H1 (cell line): Measurements from ENCODE around the gene NPIPA7.
"Not testable (repeated sequence)": the region's sequence is repeated elsewhere in the genome, so short reads cannot be mapped to it uniquely, and the experiment has no call there.

Source experiments
- BRCA1 ChIP-seq: IDR thresholded peaks from 2 replicates; pipeline ENCODE4 v1.6.1; 2012; ENCODE audit warnings: low read depth, low read length, improper control_type of control experiment
- CBX8 ChIP-seq: fragments of 300-800, 300-1000 bp; sonication (generic); IDR thresholded peaks from 2 replicates; pipeline ENCODE4 v1.7.1; 2016; ENCODE audit warnings: low read depth, low read length, borderline replicate concordance
- EZH2 ChIP-seq: fragments of 200-600 bp; sonication (generic); IDR thresholded peaks from 2 replicates; pipeline ENCODE4 v1.7.1; 2012; ENCODE audit warnings: low read depth, mild to moderate bottlenecking, moderate library complexity, low read length, inconsistent platforms; ENCODE audit not compliant: severe bottlenecking
- GTF2F1 ChIP-seq: IDR thresholded peaks from 2 replicates; pipeline ENCODE4 v1.6.1; 2012; ENCODE audit warnings: low read depth, low read length, improper control_type of control experiment, borderline replicate concordance
- POLR2A ChIP-seq, 2 experiments: IDR thresholded peaks; 1 replicate in 1 of 2; 2 replicates in 1 of 2; pipeline ENCODE4 v1.6.1; 2011; ENCODE audit warnings: low read depth in 2 of 2, low read length in 2 of 2, mild to moderate bottlenecking in 2 of 2; ENCODE audit errors: control extremely low read depth in 1 of 2
- POLR2AphosphoS5 ChIP-seq: IDR thresholded peaks from 2 replicates; pipeline ENCODE4 v1.6.1; 2011; ENCODE audit warnings: low read depth, low read length
- RFX5 ChIP-seq: IDR thresholded peaks from 2 replicates; pipeline ENCODE4 v1.6.1; 2011; ENCODE audit warnings: low read depth, low read length, improper control_type of control experiment, borderline replicate concordance
- SIN3A ChIP-seq, 2 experiments: IDR thresholded peaks in 1 of 2; conservative IDR thresholded peaks in 1 of 2; 2 replicates each; pipeline ENCODE4 v1.6.1; 2011 to 2012; ENCODE audit warnings: low read length in 2 of 2, improper control_type of control experiment in 1 of 2, low read depth in 1 of 2, mild to moderate bottlenecking in 1 of 2
- TAF1 ChIP-seq: IDR thresholded peaks from 2 replicates; pipeline ENCODE4 v1.6.1; 2011; ENCODE audit warnings: mild to moderate bottlenecking, low read depth, low read length
- TF ChIP-seq, protein P1 (sequence below), 3 experiments: IDR thresholded peaks; 1 replicate in 2 of 3; 2 replicates in 1 of 3; pipeline versions ENCODE4 v1.5.1 to v1.6.1; 2011; ENCODE audit warnings: low read length in 3 of 3, mild to moderate bottlenecking in 3 of 3, inconsistent platforms in 2 of 3, low read depth in 1 of 3, moderate library complexity in 1 of 3; ENCODE audit not compliant: insufficient read depth in 1 of 3; ENCODE audit errors: control extremely low read depth in 1 of 3
- TF ChIP-seq, protein P2 (sequence below): IDR thresholded peaks from 2 replicates; pipeline ENCODE4 v1.6.1; 2012; ENCODE audit warnings: low read length, inconsistent platforms
- TF ChIP-seq, protein P3 (sequence below): IDR thresholded peaks from 2 replicates; pipeline ENCODE4 v1.6.1; 2011; ENCODE audit warnings: low read length, improper control_type of control experiment

DNA sequence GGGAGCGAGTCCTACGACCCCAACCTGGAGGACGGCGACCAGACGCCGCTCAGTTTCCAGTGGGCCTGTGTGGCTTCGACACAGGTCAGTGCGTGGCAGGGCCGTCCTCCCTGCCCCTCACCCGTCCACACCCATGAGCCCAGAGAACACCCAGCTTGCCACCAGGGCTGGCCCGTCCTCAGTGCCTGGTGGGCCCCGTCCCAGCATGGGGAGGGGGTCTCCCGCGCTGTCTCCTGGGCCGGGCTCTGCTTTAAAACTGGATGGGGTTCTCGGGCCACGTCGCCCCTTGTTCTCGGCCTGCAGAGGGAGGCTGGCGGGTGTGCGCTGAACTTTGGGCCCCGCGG is 11.7 kb upstream of the NPIPA7 start:
- TF ChIP-seq, protein P1, sequence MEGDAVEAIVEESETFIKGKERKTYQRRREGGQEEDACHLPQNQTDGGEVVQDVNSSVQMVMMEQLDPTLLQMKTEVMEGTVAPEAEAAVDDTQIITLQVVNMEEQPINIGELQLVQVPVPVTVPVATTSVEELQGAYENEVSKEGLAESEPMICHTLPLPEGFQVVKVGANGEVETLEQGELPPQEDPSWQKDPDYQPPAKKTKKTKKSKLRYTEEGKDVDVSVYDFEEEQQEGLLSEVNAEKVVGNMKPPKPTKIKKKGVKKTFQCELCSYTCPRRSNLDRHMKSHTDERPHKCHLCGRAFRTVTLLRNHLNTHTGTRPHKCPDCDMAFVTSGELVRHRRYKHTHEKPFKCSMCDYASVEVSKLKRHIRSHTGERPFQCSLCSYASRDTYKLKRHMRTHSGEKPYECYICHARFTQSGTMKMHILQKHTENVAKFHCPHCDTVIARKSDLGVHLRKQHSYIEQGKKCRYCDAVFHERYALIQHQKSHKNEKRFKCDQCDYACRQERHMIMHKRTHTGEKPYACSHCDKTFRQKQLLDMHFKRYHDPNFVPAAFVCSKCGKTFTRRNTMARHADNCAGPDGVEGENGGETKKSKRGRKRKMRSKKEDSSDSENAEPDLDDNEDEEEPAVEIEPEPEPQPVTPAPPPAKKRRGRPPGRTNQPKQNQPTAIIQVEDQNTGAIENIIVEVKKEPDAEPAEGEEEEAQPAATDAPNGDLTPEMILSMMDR (IDR thresholded peaks at IDR 0.05; ENCODE audit: control extremely low read depth in 1 of 3, insufficient read depth in 1 of 3, low read depth in 1 of 3, low read length in 3 of 3) = not testable (repeated sequence)
- TF ChIP-seq, protein P2, sequence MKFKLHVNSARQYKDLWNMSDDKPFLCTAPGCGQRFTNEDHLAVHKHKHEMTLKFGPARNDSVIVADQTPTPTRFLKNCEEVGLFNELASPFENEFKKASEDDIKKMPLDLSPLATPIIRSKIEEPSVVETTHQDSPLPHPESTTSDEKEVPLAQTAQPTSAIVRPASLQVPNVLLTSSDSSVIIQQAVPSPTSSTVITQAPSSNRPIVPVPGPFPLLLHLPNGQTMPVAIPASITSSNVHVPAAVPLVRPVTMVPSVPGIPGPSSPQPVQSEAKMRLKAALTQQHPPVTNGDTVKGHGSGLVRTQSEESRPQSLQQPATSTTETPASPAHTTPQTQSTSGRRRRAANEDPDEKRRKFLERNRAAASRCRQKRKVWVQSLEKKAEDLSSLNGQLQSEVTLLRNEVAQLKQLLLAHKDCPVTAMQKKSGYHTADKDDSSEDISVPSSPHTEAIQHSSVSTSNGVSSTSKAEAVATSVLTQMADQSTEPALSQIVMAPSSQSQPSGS = not testable (repeated sequence)
- not testable (repeated sequence) for TF ChIP-seq POLR2A (IDR thresholded peaks at IDR 0.05; ENCODE audit: control extremely low read depth in 1 of 2, low read depth in 2 of 2, low read length in 2 of 2); RFX5; EZH2; BRCA1; SIN3A (conservative IDR thresholded peaks at IDR 0.05 in 1 of 2, IDR thresholded peaks at IDR 0.05 in 1 of 2; ENCODE audit: low read depth in 1 of 2, low read length in 2 of 2); GTF2F1; POLR2AphosphoS5; CBX8; TAF1
- TF ChIP-seq, protein P3, sequence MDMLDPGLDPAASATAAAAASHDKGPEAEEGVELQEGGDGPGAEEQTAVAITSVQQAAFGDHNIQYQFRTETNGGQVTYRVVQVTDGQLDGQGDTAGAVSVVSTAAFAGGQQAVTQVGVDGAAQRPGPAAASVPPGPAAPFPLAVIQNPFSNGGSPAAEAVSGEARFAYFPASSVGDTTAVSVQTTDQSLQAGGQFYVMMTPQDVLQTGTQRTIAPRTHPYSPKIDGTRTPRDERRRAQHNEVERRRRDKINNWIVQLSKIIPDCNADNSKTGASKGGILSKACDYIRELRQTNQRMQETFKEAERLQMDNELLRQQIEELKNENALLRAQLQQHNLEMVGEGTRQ = not testable (repeated sequence)
